SK-N-SH treated with all-trans-retinoic acid at 6 μM for 48 hours (cell line): ENCODE measurements around the gene ZNF343.

Experiments
- ATAC-seq: fragments of 200-7000 bp; cut with Tn5 transposase; 3 replicates; pipeline ENCODE4 v1.9.1; 2020; ENCODE audit warnings: mild to moderate bottlenecking, moderate library complexity
- ARNTL ChIP-seq: fragments of 450-650 bp; formaldehyde crosslinking; IDR thresholded peaks from 2 replicates; pipeline ENCODE4 v1.5.0; 2020; ENCODE audit warnings: low read depth, mild to moderate bottlenecking, moderate library complexity, borderline replicate concordance
- ESRRG ChIP-seq: fragments of 250-450 bp; sonication (Bioruptor Pico); IDR thresholded peaks from 2 replicates; pipeline ENCODE4 v1.6.1; 2021; ENCODE audit warnings: mild to moderate bottlenecking
- POU6F1 ChIP-seq: fragments of 250-450 bp; sonication (Bioruptor Pico); IDR thresholded peaks from 2 replicates; pipeline ENCODE4 v1.8.0; 2021; ENCODE audit warnings: low read depth, mild to moderate bottlenecking, moderate library complexity, borderline replicate concordance
- TCF4 ChIP-seq: fragments of 250-450 bp; sonication (Bioruptor Pico); IDR thresholded peaks from 2 replicates; pipeline ENCODE4 v1.8.0; 2021; ENCODE audit warnings: mild to moderate bottlenecking, moderate library complexity, borderline replicate concordance
- TOX ChIP-seq: fragments of 250-450 bp; sonication (Bioruptor Pico); IDR thresholded peaks from 2 replicates; pipeline ENCODE4 v1.8.0; 2021; ENCODE audit warnings: mild to moderate bottlenecking, moderate library complexity, borderline replicate concordance
- TSHZ2 ChIP-seq: fragments of 250-450 bp; sonication (Bioruptor Pico); IDR thresholded peaks from 2 replicates; pipeline ENCODE4 v1.5.0; 2020; ENCODE audit warnings: mild to moderate bottlenecking, moderate library complexity
- ZC3H10 ChIP-seq: fragments of 250-450 bp; sonication (Bioruptor Pico); IDR thresholded peaks from 2 replicates; pipeline ENCODE4 v1.5.1; 2021; ENCODE audit warnings: mild to moderate bottlenecking, moderate library complexity
- ZFP3 ChIP-seq: fragments of 250-450 bp; sonication (Bioruptor Pico); IDR thresholded peaks from 2 replicates; pipeline ENCODE4 v1.5.0; 2020; ENCODE audit warnings: mild to moderate bottlenecking, moderate library complexity
- ZNF8 ChIP-seq: fragments of 450-650 bp; formaldehyde crosslinking; IDR thresholded peaks from 2 replicates; pipeline ENCODE4 v1.5.0; 2020; ENCODE audit warnings: mild to moderate bottlenecking, moderate library complexity

Gene ZNF343

GRCh38 chr20:2446845-2447244, 61.9 kb downstream of the ZNF343 start:
- TF ChIP-seq TOX (CRISPR knock-in tag) (no peak), ARNTL (no peak), ESRRG (CRISPR knock-in tag) (no peak), ZC3H10 (CRISPR knock-in tag) (no peak), ZFP3 (CRISPR knock-in tag) (no peak), TCF4 (CRISPR knock-in tag) (no peak), TSHZ2 (CRISPR knock-in tag) (no peak), POU6F1 (CRISPR knock-in tag) (no peak), ZNF8 (CRISPR knock-in tag) (no peak)
- TF ChIP-seq, all 23 proteins: peak for 0

More at GRCh38 chr20:2446845-2447244, 61.9 kb downstream of the ZNF343 start:
- no peak for ATAC-seq
